T-cell (primary cell): Measurements from ENCODE around the gene RETREG2. TPM values are rescaled to one million over a fixed set of nuclear protein-coding genes. Genes with fewer than 3 reads are reported as not detected.

Source experiments
- ATAC-seq, 4 experiments: fragments of 200-7000 bp in 3 of 4; fragments of 150-1000 bp in 1 of 4; cut with Tn5 transposase; replicated peaks in 1 of 4; 1 replicate in 3 of 4; 2 replicates in 1 of 4; pipeline ENCODE4 v1.10.0; 2021; ENCODE audit warnings: moderate library complexity in 3 of 4, mild to moderate bottlenecking in 2 of 4, moderate number of reproducible peaks in 1 of 4
- CTCF ChIA-PET, 2 donors: fragments of 300-600 bp; sonication (Branson Sonifier 250); formaldehyde crosslinking; loops; one replicate each; lab custom pipeline; 2022; ENCODE audit warnings: antibody characterized with exemption in 2 of 2; lab: Charles Lee
- POLR2A ChIA-PET, 2 donors: fragments of 300-600 bp; sonication (Branson Sonifier 250); formaldehyde crosslinking; loops; one replicate each; lab custom pipeline; 2022; ENCODE audit warnings: antibody characterized with exemption in 2 of 2; lab: Charles Lee
- DNase-seq, 35 experiments: peaks; one replicate each; pipeline versions ENCODE4 v3.0.0 to v3.0.0-alpha.2; 2013 to 2023
- H3K27ac ChIP-seq: one replicate; pipeline ENCODE4 v1.5.1; 2013; ENCODE audit warnings: low read length
- H3K27me3 ChIP-seq, 2 experiments: replicated peaks in 1 of 2; 1 replicate in 1 of 2; 2 replicates in 1 of 2; pipeline versions ENCODE4 v1.6.1 to v1.7.0; 2013; ENCODE audit warnings: low read length in 1 of 2, mixed read lengths in 1 of 2; ENCODE audit not compliant: control insufficient read depth in 2 of 2, insufficient read depth in 2 of 2; ENCODE audit errors: extremely low read depth in 1 of 2
- H3K36me3 ChIP-seq, 2 donors: 1 replicate in 1 of 2; 2 replicates in 1 of 2; pipeline versions ENCODE4 v1.6.1 to v1.7.0; 2013; ENCODE audit warnings: low read length in 1 of 2; ENCODE audit not compliant: control insufficient read depth in 2 of 2, insufficient read depth in 1 of 2; ENCODE audit errors: extremely low read depth in 1 of 2
- H3K4me1 ChIP-seq, 2 experiments: 1 replicate in 1 of 2; 2 replicates in 1 of 2; pipeline versions ENCODE4 v1.6.1 to v1.7.0; 2013; ENCODE audit warnings: low read length in 2 of 2, mixed read lengths in 1 of 2; ENCODE audit not compliant: insufficient read depth in 2 of 2, control insufficient read depth in 1 of 2; ENCODE audit errors: extremely low read depth in 1 of 2
- H3K4me3 ChIP-seq, 2 donors: 1 replicate in 1 of 2; 2 replicates in 1 of 2; pipeline versions ENCODE4 v1.5.1 to v1.7.0; 2013; ENCODE audit warnings: mild to moderate bottlenecking in 2 of 2, low read length in 1 of 2, moderate library complexity in 1 of 2; ENCODE audit not compliant: control insufficient read depth in 1 of 2; ENCODE audit errors: extremely low read depth in 1 of 2
- H3K9me3 ChIP-seq: 2 replicates; pipeline ENCODE4 v1.7.0; 2013
- H3K27ac Mint-ChIP-seq, 2 donors: one replicate each; pipeline ENCODE4 v1.8.0; 2020 to 2021; ENCODE audit warnings: mild to moderate bottlenecking in 2 of 2, mixed read lengths in 2 of 2
- H3K27me3 Mint-ChIP-seq, 2 donors: one replicate each; pipeline ENCODE4 v1.8.0; 2021 to 2022; ENCODE audit warnings: mixed read lengths in 2 of 2
- H3K36me3 Mint-ChIP-seq: one replicate; pipeline ENCODE4 v1.8.0; 2021; ENCODE audit warnings: mixed read lengths
- H3K4me1 Mint-ChIP-seq, 3 donors: one replicate each; pipeline ENCODE4 v1.8.0; 2020 to 2022; ENCODE audit warnings: mixed read lengths in 3 of 3, mild to moderate bottlenecking in 1 of 3
- H3K4me3 Mint-ChIP-seq, 3 donors: one replicate each; pipeline ENCODE4 v1.8.0; 2020 to 2022; ENCODE audit warnings: mild to moderate bottlenecking in 3 of 3, mixed read lengths in 3 of 3, moderate library complexity in 3 of 3
- H3K9me3 Mint-ChIP-seq, 3 donors: one replicate each; pipeline ENCODE4 v1.8.0; 2020 to 2022; ENCODE audit warnings: mixed read lengths in 3 of 3
- WGBS: methylation state at CpG from one replicate; pipeline ENCODE4 v1.1.5; 2013; ENCODE audit warnings: missing lambda C conversion rate; ENCODE audit not compliant: insufficient coverage; 5-methylcytosine and 5-hydroxymethylcytosine counted together
- total RNA-seq, 35 experiments: library from RNA in 6 of 35; stranded (reverse) in 6 of 35; fragments of 120-200 nt in 1 of 35; gene quantifications; one replicate each; pipeline versions ENCODE4 v1.2.1 to v1.2.4 and lab custom pipeline; 2013 to 2026

Gene RETREG2
- total RNA-seq, 5 donors from 2014 or later (not counting 1 experiment from before 2014, with no cell fraction given): 85.2 to 131 (median 109) TPM

- peaks cover 0 to 6% of the 10 kb centered on the region in 2 donors for H3K36me3 ChIP-seq
- no peaks in the 10 kb centered on the region for H3K9me3 Mint-ChIP-seq
- H3K4me3 ChIP-seq: no peak overlapping the region
- no peak overlapping the region for H3K27ac Mint-ChIP-seq
- H3K4me3 Mint-ChIP-seq: no peak overlapping the region
- H3K27me3 Mint-ChIP-seq: no peaks in the 10 kb centered on the region
- H3K4me1 Mint-ChIP-seq: no peaks in the 10 kb centered on the region
- ATAC-seq (no peak), DNase-seq (no peak)
- ChIA-PET CTCF (interaction anchor here in 1 of 2 donors (1.3 kb wide), 1 partner anchor 21 kb away, joined by 3 read pairs; no protein-coding TSS in a partner anchor), POLR2A (no interaction called here)
- H3K9me3 ChIP-seq: no peaks in the 10 kb centered on the region
- 81% methylated on average over 2 of the region's 4 CpGs for WGBS
- H3K27ac ChIP-seq: no peak overlapping the region
- H3K27me3 ChIP-seq: no peaks in the 10 kb centered on the region
- peaks cover 33% of the 10 kb centered on the region for H3K36me3 Mint-ChIP-seq
- no peaks in the 10 kb centered on the region for H3K4me1 ChIP-seq
Observed at GRCh38 chr2:219133976-219134375, 44.1 kb upstream of the RETREG2 start.

DNA sequence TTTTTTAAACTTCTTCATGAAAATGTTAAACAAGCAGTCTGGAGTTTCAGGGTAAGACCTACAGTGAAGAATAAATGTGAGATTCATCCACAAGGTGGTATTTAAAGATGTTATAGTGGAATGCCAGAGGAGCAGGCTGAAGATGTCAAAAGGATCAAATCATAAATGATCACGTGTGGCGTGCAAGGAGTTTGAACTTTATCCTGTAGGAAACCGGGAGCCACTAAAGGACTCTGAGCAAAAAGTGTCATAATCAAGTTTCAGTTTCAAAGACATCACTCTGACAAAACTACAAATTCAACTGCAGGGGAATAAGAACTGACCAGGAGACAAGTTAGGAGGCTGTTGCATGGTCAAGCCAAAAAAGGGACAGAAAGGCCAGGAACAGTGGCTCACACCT, 37.4 kb upstream of the RETREG2 start:
- Mint-ChIP-seq H3K4me3 (no peak overlapping the region), H3K4me1 (no peaks in the 10 kb centered on the region), H3K36me3 (peaks cover 58% of the 10 kb centered on the region), H3K9me3 (no peaks in the 10 kb centered on the region), H3K27me3 (no peaks in the 10 kb centered on the region), H3K27ac (no peak overlapping the region)
- WGBS: no CpG with 5 or more reads among the region's 3 CpGs
- ATAC-seq: no peak
- no peaks in the 10 kb centered on the region for H3K27me3 ChIP-seq
- peaks cover 8 to 55% of the 10 kb centered on the region in 2 donors for H3K36me3 ChIP-seq
- no peaks in the 10 kb centered on the region for H3K4me1 ChIP-seq
- ChIA-PET POLR2A (no interaction called here), CTCF (interaction anchor here (0.6 to 1.1 kb wide), 2 partner anchors 9 to 285 kb away, joined by 3 to 4 read pairs; no protein-coding TSS in a partner anchor)
- H3K27ac ChIP-seq: no peak overlapping the region
- no peak overlapping the region for H3K4me3 ChIP-seq
- no peak for DNase-seq
- H3K9me3 ChIP-seq: no peaks in the 10 kb centered on the region

- H3K36me3 ChIP-seq: peaks cover 11 to 71% of the 10 kb centered on the region in 2 donors
- Mint-ChIP-seq H3K4me3 (no peak overlapping the region), H3K36me3 (peaks cover 66% of the 10 kb centered on the region), H3K27me3 (no peaks in the 10 kb centered on the region), H3K27ac (no peak overlapping the region), H3K9me3 (no peaks in the 10 kb centered on the region), H3K4me1 (no peaks in the 10 kb centered on the region)
- no peak for DNase-seq
- ChIA-PET CTCF (interaction anchor here in 1 of 2 donors (0.6 to 0.9 kb wide), 2 partner anchors 12 to 208 kb away, joined by 3 to 4 read pairs; no protein-coding TSS in a partner anchor), POLR2A (no interaction called here)
- no peak for ATAC-seq
- no CpG with 5 or more reads among the region's 6 CpGs for WGBS
- no peak overlapping the region for H3K27ac ChIP-seq
- H3K27me3 ChIP-seq: no peaks in the 10 kb centered on the region
- no peaks in the 10 kb centered on the region for H3K4me1 ChIP-seq
- H3K9me3 ChIP-seq: no peaks in the 10 kb centered on the region
- no peak overlapping the region for H3K4me3 ChIP-seq
Observed at GRCh38 chr2:219142329-219142728, 35.7 kb upstream of the RETREG2 start.

- H3K27me3 ChIP-seq: no peaks in the 10 kb centered on the region
- no peak overlapping the region for H3K27ac ChIP-seq
- H3K4me1 Mint-ChIP-seq: no peaks in the 10 kb centered on the region
- no peaks in the 10 kb centered on the region for H3K4me1 ChIP-seq
- peaks cover 8 to 52% of the 10 kb centered on the region in 2 donors for H3K36me3 ChIP-seq
- H3K27ac Mint-ChIP-seq: no peak overlapping the region
- ATAC-seq (no peak), DNase-seq (no peak)
- H3K27me3 Mint-ChIP-seq: no peaks in the 10 kb centered on the region
- H3K9me3 ChIP-seq: no peaks in the 10 kb centered on the region
- no peaks in the 10 kb centered on the region for H3K9me3 Mint-ChIP-seq
- 100% methylated on average over 1 of the region's 1 CpG for WGBS
- no peak overlapping the region for H3K4me3 ChIP-seq
- H3K4me3 Mint-ChIP-seq: no peak overlapping the region
- ChIA-PET POLR2A (no interaction called here), CTCF (interaction anchor here in 1 of 2 donors (0.7 kb wide), 2 partner anchors 10 to 854 kb away, joined by 4 to 5 read pairs; no protein-coding TSS in a partner anchor)
- H3K36me3 Mint-ChIP-seq: peaks cover 40% of the 10 kb centered on the region
Observed at GRCh38 chr2:219149667-219150066, 28.4 kb upstream of the RETREG2 start.

GRCh38 chr2:219155054-219155644, 22.9 kb upstream of the RETREG2 start:
- peaks cover 8 to 18% (median 13%) of the 10 kb centered on the region in 3 donors for H3K4me1 Mint-ChIP-seq
- ATAC-seq (no peak), DNase-seq (peak in 14 of 35 experiments; percentile 3 to 84 (median 16))
- no CpG with 5 or more reads among the region's 4 CpGs for WGBS
- CTCF ChIA-PET: interaction anchor here (0.5 to 2.2 kb wide), 20 partner anchors 13 to 269 kb away, joined by 3 to 23 read pairs (median 4); partner anchors contain the start of genes CNPPD1 (in 1 of the 2), GLB1L (in 1 of the 2) and STK16 (in 1 of the 2)
- H3K36me3 ChIP-seq: peaks cover 4 to 30% of the 10 kb centered on the region in 2 donors
- POLR2A ChIA-PET: no interaction called here
- no peaks in the 10 kb centered on the region for H3K27me3 ChIP-seq
- peaks cover 4 to 7% of the 10 kb centered on the region in 2 experiments for H3K4me1 ChIP-seq
- H3K4me3 ChIP-seq: no peak overlapping the region
- H3K27me3 Mint-ChIP-seq: no peaks in the 10 kb centered on the region
- no peaks in the 10 kb centered on the region for H3K9me3 ChIP-seq
- peaks cover 37% of the 10 kb centered on the region for H3K36me3 Mint-ChIP-seq
- H3K9me3 Mint-ChIP-seq: no peaks in the 10 kb centered on the region
- no peak overlapping the region for H3K4me3 Mint-ChIP-seq
- no peak overlapping the region for H3K27ac ChIP-seq
- H3K27ac Mint-ChIP-seq: no peak overlapping the region

- 90% methylated on average over 4 of the region's 8 CpGs for WGBS
- Mint-ChIP-seq H3K27me3 (no peaks in the 10 kb centered on the region), H3K27ac (no peak overlapping the region), H3K36me3 (peaks cover 30% of the 10 kb centered on the region), H3K4me1 (peaks cover 16 to 31% (median 22%) of the 10 kb centered on the region in 3 donors), H3K9me3 (no peaks in the 10 kb centered on the region), H3K4me3 (no peak overlapping the region)
- Histone ChIP-seq H3K27ac (no peak overlapping the region), H3K4me3 (no peak overlapping the region), H3K9me3 (no peaks in the 10 kb centered on the region), H3K27me3 (no peaks in the 10 kb centered on the region), H3K36me3 (peaks cover 0 to 26% of the 10 kb centered on the region in 2 donors), H3K4me1 (peaks cover 4 to 14% of the 10 kb centered on the region in 2 experiments)
- CTCF ChIA-PET: interaction anchor here (0.6 to 2.4 kb wide), 10 partner anchors 19 to 177 kb away, joined by 3 to 8 read pairs (median 4); partner anchors contain the start of genes CNPPD1 (in 1 of the 2) and ZFAND2B (in 1 of the 2)
- DNase-seq (no peak), ATAC-seq (no peak)
- POLR2A ChIA-PET: interaction anchor here in 1 of 2 donors (0.6 kb wide), 1 partner anchor 47 kb away, joined by 3 read pairs; no protein-coding TSS in a partner anchor
Observed at GRCh38 chr2:219157396-219157795, 20.7 kb upstream of the RETREG2 start.
